ENCODE results near the gene IPO11. TPM values are rescaled to one million over a fixed set of nuclear protein-coding genes. Genes with fewer than 3 reads are reported as not detected.

IPO11 gene
- total RNA-seq, 1 donor from 2014 or later = 41.0 TPM

GRCh38 chr5:62594364-62594984 lies 181.9 kb downstream of the IPO11 start:
- H3K27me3 Mint-ChIP-seq = no peaks in the 10 kb centered on the region

DNA sequence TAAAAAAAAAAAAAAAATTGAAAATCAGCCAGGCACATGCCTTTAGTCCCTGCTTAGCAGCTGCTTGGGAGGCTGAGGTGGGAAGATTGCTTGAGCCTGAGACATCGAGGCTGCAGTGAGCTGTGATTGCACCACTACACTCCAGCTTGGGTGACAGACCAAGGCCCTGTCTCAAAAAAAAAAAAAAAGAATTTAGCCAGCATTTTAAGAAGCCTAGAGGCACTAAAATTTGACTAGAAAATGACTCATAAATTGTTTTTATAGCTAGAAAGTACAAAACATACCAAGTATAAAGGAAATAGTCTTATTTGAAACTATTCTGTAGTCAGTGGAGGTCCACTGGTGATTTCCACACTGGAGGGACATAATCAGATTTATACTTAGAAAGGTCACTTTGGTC lies 183.5 kb downstream of the IPO11 start:
- Mint-ChIP-seq H3K36me3 (peaks cover 13% of the 10 kb centered on the region), H3K9me3 (no peaks in the 10 kb centered on the region), H3K27ac (no peak overlapping the region), H3K27me3 (no peaks in the 10 kb centered on the region), H3K4me1 (ENCODE audit: unreplicated experiment) (peaks cover 3% of the 10 kb centered on the region), H3K4me3 (no peak overlapping the region)
- DNase-seq (ENCODE audit: extremely low spot score, unreplicated experiment) = no peak
- TF ChIP-seq, protein P1, sequence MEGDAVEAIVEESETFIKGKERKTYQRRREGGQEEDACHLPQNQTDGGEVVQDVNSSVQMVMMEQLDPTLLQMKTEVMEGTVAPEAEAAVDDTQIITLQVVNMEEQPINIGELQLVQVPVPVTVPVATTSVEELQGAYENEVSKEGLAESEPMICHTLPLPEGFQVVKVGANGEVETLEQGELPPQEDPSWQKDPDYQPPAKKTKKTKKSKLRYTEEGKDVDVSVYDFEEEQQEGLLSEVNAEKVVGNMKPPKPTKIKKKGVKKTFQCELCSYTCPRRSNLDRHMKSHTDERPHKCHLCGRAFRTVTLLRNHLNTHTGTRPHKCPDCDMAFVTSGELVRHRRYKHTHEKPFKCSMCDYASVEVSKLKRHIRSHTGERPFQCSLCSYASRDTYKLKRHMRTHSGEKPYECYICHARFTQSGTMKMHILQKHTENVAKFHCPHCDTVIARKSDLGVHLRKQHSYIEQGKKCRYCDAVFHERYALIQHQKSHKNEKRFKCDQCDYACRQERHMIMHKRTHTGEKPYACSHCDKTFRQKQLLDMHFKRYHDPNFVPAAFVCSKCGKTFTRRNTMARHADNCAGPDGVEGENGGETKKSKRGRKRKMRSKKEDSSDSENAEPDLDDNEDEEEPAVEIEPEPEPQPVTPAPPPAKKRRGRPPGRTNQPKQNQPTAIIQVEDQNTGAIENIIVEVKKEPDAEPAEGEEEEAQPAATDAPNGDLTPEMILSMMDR (conservative IDR thresholded peaks at IDR 0.05) = no peak

More at GRCh38 chr5:62594364-62594984, 181.9 kb downstream of the IPO11 start:
- Mint-ChIP-seq H3K4me1 (ENCODE audit: unreplicated experiment) (no peaks in the 10 kb centered on the region), H3K4me3 (no peak overlapping the region), H3K36me3 (peaks cover 14% of the 10 kb centered on the region), H3K27ac (no peak overlapping the region), H3K9me3 (no peaks in the 10 kb centered on the region)
- TF ChIP-seq, protein P1 (conservative IDR thresholded peaks at IDR 0.05) = no peak
- DNase-seq (ENCODE audit: extremely low spot score, unreplicated experiment) = no peak

DNA sequence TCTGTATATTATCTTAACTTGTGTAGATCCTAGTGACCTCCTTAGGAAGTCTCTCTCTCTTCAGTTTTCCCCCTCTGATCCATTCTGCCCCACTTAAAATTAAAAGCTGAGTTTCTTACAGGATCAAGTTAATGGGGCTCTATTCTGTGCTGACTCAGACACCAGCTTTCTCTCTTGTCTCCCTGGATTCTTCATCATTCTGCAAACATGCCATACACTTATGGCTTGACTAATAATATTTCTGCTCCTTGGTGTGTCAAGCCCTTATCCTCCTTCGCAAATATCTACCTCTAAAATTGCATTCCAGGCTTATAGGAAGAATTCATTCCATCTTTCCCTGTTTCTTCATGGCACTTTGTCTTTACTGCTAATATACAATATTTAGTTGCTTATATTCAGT lies 184.1 kb downstream of the IPO11 start:
- H3K4me3 Mint-ChIP-seq = no peak overlapping the region
- TF ChIP-seq, protein P1 (conservative IDR thresholded peaks at IDR 0.05) = no peak
- H3K4me1 Mint-ChIP-seq (ENCODE audit: unreplicated experiment) = peaks cover 3% of the 10 kb centered on the region
- H3K9me3 Mint-ChIP-seq = no peaks in the 10 kb centered on the region
- no peak overlapping the region for H3K27ac Mint-ChIP-seq
- peaks cover 13% of the 10 kb centered on the region for H3K36me3 Mint-ChIP-seq
- no peaks in the 10 kb centered on the region for H3K27me3 Mint-ChIP-seq
- no peak for DNase-seq (ENCODE audit: extremely low spot score, unreplicated experiment)

GRCh38 chr5:62597314-62597713 lies 184.8 kb downstream of the IPO11 start:
- no peaks in the 10 kb centered on the region for H3K27me3 Mint-ChIP-seq
- H3K36me3 Mint-ChIP-seq = peaks cover 13% of the 10 kb centered on the region
- TF ChIP-seq, protein P1 (conservative IDR thresholded peaks at IDR 0.05) = no peak
- no peaks in the 10 kb centered on the region for H3K9me3 Mint-ChIP-seq
- no peak overlapping the region for H3K4me3 Mint-ChIP-seq
- DNase-seq (ENCODE audit: extremely low spot score, unreplicated experiment) = no peak
- H3K4me1 Mint-ChIP-seq (ENCODE audit: unreplicated experiment) = peaks cover 3% of the 10 kb centered on the region
- no peak overlapping the region for H3K27ac Mint-ChIP-seq

DNA sequence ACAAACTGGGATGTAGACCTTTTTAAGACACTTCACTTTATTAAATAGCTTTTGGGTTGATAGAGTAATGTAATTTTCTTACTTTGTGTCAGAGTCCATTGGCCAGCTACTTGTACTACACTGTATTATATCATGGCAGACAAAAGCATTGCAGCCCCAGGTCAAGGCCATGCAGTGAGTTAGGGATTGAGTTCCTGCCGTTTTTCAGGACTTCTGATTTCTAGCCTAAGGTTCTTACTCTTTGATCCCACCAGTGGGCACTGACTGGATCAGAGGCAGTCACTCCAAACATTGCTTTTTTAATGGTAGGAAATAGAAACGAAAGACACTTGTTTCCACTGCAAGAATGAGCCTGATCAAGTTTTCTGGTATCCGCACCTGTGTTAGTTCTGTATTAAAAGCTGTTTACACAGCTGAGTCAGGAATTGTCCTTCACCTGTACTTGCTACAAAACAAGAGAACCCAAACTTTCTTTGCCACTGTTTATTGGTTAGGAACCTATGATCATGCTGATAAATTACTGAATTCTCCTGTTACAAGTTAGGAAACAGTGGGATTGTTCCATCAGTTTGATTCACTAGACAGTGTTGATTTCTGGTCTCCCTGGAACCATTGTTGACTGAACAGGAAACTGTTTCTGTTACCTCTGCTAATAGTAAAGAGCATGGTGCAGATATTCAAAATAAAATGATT lies 188.1 kb downstream of the IPO11 start:
- Mint-ChIP-seq H3K27ac (no peak overlapping the region), H3K27me3 (no peaks in the 10 kb centered on the region), H3K36me3 (no peaks in the 10 kb centered on the region)

More for the DNA sequence above, 188.1 kb downstream of the IPO11 start:
- no peak overlapping the region for H3K4me3 Mint-ChIP-seq
- H3K9me3 Mint-ChIP-seq = no peaks in the 10 kb centered on the region
- TF ChIP-seq, protein P1 (conservative IDR thresholded peaks at IDR 0.05) = no peak
- peaks cover 3% of the 10 kb centered on the region for H3K4me1 Mint-ChIP-seq (ENCODE audit: unreplicated experiment)
- DNase-seq (ENCODE audit: extremely low spot score, unreplicated experiment) = no peak

Measured in type B pancreatic cell (in vitro differentiated cells).